GM12801 (cell line): ENCODE results near the gene FSTL4.

ENCODE experiments used
- CTCF ChIP-seq: IDR thresholded peaks from one replicate; pipeline ENCODE4 v1.5.1; 2011; ENCODE audit warnings: control low read depth; ENCODE audit not compliant: insufficient read length; ENCODE audit errors: extremely low read depth

Gene FSTL4

GRCh38 chr5:133487093-133487492 is 125.2 kb downstream of the FSTL4 start:
- no peak for TF ChIP-seq CTCF

DNA sequence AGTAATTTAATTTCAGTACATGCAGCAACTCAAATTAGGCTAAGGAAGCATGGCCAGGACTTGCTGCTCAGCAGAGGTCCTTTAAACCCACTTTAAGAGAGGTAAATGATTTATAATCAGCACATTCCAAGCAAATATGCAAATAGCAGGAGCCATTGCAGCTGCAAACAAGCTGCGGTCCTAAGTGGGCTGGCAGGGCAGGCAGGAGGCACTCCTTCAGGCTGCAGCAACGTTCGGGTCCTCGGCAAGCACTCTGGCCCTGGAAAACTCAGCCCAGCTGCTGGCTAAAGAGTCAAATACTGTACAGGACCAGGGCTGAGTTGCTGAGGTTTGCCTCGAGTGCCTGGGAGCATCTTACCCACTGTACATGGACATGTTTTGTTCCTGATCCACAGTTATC is 126.9 kb downstream of the FSTL4 start:
- TF ChIP-seq CTCF: no peak

DNA sequence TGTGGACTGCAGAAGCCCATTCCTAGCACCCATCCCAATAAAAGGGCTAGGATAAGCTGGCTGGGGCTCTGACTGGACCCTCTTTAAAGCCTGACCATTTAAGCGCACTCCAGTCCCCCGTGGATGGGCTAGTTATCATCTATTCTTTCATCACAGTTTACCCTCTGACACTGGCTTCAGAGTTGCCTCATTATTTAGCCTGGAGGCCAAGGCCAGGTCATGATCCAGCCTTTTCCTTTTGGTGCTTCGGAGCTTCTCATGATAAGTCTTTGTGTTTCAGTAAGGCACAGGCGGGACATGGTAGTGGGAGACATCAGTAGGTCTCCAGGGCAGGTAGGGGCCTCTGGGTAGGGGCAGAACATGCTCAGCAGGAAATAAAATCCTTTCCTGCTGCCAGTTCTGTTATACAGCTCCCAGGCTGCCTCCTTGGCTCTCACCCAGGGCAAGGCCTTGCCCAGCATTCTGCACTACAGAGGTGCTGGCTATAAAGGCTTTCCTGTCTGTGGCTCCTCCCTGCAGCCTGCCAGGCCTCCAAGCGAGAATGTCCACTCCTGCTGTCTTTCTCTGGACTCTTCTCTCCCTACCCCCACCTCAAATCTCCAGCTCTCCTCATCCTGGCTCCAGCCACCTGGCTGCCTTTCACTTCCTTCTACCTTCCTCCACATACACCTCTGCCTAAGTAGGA is 128.8 kb downstream of the FSTL4 start:
- no peak for TF ChIP-seq CTCF

DNA sequence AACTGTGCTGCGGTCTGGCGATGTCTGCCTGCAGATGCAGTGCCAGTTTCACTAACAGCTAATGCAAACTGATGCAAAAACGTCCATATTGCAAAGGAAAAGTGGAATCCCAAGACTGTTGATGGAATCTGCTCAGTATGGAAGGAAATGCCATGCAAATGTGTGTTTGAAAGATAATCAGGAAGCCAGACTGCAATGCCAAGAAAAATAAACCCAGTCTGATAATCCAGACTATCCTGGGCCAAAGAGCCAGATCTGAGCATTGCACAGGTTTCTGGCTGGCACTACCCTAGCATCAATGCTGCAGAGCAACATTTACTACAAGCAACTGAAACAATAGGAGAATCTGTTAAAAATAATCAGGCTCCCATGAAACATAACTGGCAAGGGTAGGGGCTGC is 130.3 kb downstream of the FSTL4 start:
- TF ChIP-seq CTCF: no peak

DNA sequence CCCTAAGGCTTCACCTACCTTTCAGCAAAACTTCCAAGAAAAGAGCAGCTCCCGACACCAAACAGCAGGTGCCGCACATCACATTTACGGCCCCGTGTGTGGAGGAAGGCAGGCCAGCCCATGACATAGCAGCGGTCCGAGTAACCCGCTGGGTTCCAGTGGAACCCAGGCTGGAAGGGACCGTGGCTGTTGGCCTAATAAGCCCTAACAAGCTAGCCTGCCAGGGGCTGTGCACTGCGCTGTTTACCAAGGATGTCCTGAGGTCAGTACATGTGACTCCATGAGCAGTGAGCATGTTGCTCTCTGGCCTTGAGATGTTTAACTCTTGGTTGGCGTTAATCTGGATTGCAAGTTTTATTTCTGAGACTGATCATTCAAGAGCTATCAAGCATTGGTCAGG is 131.5 kb downstream of the FSTL4 start:
- TF ChIP-seq CTCF: no peak

GRCh38 chr5:133480366-133480765 is 132.0 kb downstream of the FSTL4 start:
- TF ChIP-seq CTCF: no peak

GRCh38 chr5:133478199-133478985 is 133.9 kb downstream of the FSTL4 start:
- TF ChIP-seq CTCF: no peak
